Type B pancreatic cell (in vitro differentiated cells): ENCODE results near the gene KLC4. TPM values are rescaled to one million over a fixed set of nuclear protein-coding genes. Genes with fewer than 3 reads are reported as not detected.

ENCODE experiments used
- DNase-seq: peaks from one replicate; pipeline ENCODE4 v3.0.0; 2021; ENCODE audit warnings: mixed read lengths; ENCODE audit not compliant: unreplicated experiment; ENCODE audit errors: extremely low spot score
- H3K27ac Mint-ChIP-seq: 2 replicates; pipeline ENCODE4 v1.8.0; 2021; ENCODE audit warnings: mild to moderate bottlenecking, mixed read lengths
- H3K27me3 Mint-ChIP-seq: 2 replicates; pipeline ENCODE4 v1.8.0; 2021; ENCODE audit warnings: mixed read lengths
- H3K36me3 Mint-ChIP-seq: 2 replicates; pipeline ENCODE4 v1.8.0; 2021; ENCODE audit warnings: mixed read lengths
- H3K4me1 Mint-ChIP-seq: one replicate; pipeline ENCODE4 v1.8.0; 2021; ENCODE audit warnings: mixed read lengths; ENCODE audit not compliant: unreplicated experiment
- H3K4me3 Mint-ChIP-seq: 2 replicates; pipeline ENCODE4 v1.8.0; 2021; ENCODE audit warnings: mild to moderate bottlenecking, mixed read lengths
- H3K9me3 Mint-ChIP-seq: 2 replicates; pipeline ENCODE4 v1.8.0; 2021; ENCODE audit warnings: mixed read lengths
- CTCF ChIP-seq: fragments of 200-600 bp; sonication (generic); conservative IDR thresholded peaks from 2 replicates; pipeline ENCODE4 v1.5.0; 2021; ENCODE audit warnings: antibody characterized with exemption, mild to moderate bottlenecking
- total RNA-seq: library from RNA; stranded (reverse); gene quantifications from 2 replicates; pipeline ENCODE4 v1.2.1, GENCODE V29; 2021; ENCODE audit warnings: low replicate concordance

Gene KLC4
- total RNA-seq, 1 donor from 2014 or later = 36.4 TPM

- Mint-ChIP-seq H3K36me3 (peaks cover 15% of the 10 kb centered on the region), H3K4me3 (peak within 1 kb of the TSS; percentile 90), H3K27ac (peak within 1 kb of the TSS; percentile 61), H3K4me1 (peaks cover 15% of the 10 kb centered on the region), H3K27me3 (no peaks in the 10 kb centered on the region), H3K9me3 (no peaks in the 10 kb centered on the region)
- TF ChIP-seq CTCF = no peak
- DNase-seq = peak; percentile 89
Measured at GRCh38 chr6:43075670-43076463, 16.4 kb downstream of the KLC4 start, which contains the start of gene PTK7. Gene PTK7, plus strand, starts transcription at chr6:43076314. Its CDS starts 175 bp downstream, at chr6:43076489.

- peaks cover 18% of the 10 kb centered on the region for H3K36me3 Mint-ChIP-seq
- peaks cover 15% of the 10 kb centered on the region for H3K4me1 Mint-ChIP-seq
- TF ChIP-seq CTCF = no peak
- H3K4me3 Mint-ChIP-seq = peak overlapping the region; percentile 90
- no peak for DNase-seq
- peak overlapping the region; percentile 58 for H3K27ac Mint-ChIP-seq
- no peaks in the 10 kb centered on the region for H3K9me3 Mint-ChIP-seq
- H3K27me3 Mint-ChIP-seq = no peaks in the 10 kb centered on the region
Measured at GRCh38 chr6:43076464-43077332, 17.3 kb downstream of the KLC4 start.

GRCh38 chr6:43077333-43077809 lies 17.9 kb downstream of the KLC4 start:
- H3K27ac Mint-ChIP-seq = peak overlapping the region; percentile 58
- H3K27me3 Mint-ChIP-seq = no peaks in the 10 kb centered on the region
- no peak for DNase-seq
- no peaks in the 10 kb centered on the region for H3K9me3 Mint-ChIP-seq
- peaks cover 17% of the 10 kb centered on the region for H3K36me3 Mint-ChIP-seq
- no peak for TF ChIP-seq CTCF
- H3K4me3 Mint-ChIP-seq = peak overlapping the region; percentile 90
- H3K4me1 Mint-ChIP-seq = peaks cover 15% of the 10 kb centered on the region

- Mint-ChIP-seq H3K4me3 (peak overlapping the region; percentile 90), H3K36me3 (peaks cover 13% of the 10 kb centered on the region), H3K27me3 (no peaks in the 10 kb centered on the region), H3K9me3 (no peaks in the 10 kb centered on the region), H3K27ac (peak overlapping the region; percentile 33), H3K4me1 (peaks cover 17% of the 10 kb centered on the region)
- DNase-seq = no peak
- TF ChIP-seq CTCF = no peak
Measured at GRCh38 chr6:43077981-43078511, 18.6 kb downstream of the KLC4 start.

GRCh38 chr6:43078691-43079090 lies 19.3 kb downstream of the KLC4 start:
- Mint-ChIP-seq H3K27ac (no peak overlapping the region), H3K4me1 (peaks cover 23% of the 10 kb centered on the region), H3K4me3 (peak overlapping the region; percentile 90), H3K9me3 (no peaks in the 10 kb centered on the region), H3K27me3 (no peaks in the 10 kb centered on the region), H3K36me3 (peaks cover 13% of the 10 kb centered on the region)
- no peak for TF ChIP-seq CTCF
- DNase-seq = no peak
